Stimulated activated CD8-positive, alpha-beta memory T cell treated with anti-CD3 and anti-CD28 coated beads, Interleukin-4, amount 100 ng/mL, for 4 hours (primary cell): ENCODE results near the gene CENPP.

Source experiments
- DNase-seq, 2 donors: peaks; one replicate each; pipeline ENCODE4 v3.0.0-alpha.2; 2020; ENCODE audit warnings: low read depth in 2 of 2, low spot score in 1 of 2

CENPP gene

DNA sequence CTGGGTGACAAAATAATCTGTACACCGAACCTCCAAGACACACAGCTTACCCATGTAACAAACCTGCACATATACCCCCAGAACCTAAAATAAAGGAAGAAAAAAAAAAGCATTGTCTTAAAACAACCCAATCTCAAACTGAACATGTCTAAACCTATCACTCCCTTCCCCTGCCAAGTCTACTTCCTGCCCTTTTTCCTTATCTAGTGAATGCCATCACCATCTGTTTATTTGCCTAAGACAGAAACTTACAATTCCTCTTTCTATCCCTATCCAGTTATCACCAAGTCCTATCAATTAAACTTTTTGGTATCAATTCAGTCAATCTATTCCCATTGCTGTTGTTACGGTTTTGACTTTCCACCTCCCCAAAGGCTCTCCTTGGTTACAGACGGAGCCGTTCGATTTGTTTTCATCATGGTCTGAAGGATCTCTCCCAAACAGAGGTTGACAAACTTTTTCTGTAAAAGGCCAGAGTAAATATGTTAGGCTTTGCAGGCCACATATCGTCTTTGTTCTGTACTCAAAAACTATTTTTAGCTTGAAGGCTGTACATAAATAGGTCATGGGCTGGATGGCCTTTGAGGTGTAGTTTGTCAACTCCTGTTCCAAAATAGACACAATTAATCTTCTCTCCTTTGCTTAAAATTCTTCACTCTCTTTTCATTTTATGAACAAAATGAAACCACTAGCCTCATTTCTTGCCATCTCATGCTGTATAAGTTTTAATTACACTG lies 12.7 kb upstream of the CENPP start:
- no peak for DNase-seq

- DNase-seq = no peak
Observed at GRCh38 chr9:92313624-92314012, 12.1 kb upstream of the CENPP start.

DNA sequence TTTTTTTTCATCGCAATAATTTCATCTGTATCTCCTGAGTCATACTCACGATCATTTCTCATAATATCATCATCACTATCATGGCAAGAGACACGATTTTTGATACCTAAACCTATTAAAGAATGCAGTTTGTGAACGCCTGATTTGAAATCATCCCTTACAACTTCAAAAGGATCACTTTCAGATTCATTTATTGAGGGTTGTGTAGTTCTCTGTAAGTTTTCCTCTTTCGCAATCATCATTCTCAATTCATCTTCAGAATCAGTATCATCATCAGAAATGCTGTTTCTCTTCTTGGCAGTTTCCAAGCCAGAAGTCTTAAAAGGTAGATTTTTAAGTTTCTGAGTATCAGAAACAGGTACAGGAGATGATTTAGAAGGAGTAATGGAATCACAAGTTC lies 10.3 kb upstream of the CENPP start:
- DNase-seq = no peak

DNA sequence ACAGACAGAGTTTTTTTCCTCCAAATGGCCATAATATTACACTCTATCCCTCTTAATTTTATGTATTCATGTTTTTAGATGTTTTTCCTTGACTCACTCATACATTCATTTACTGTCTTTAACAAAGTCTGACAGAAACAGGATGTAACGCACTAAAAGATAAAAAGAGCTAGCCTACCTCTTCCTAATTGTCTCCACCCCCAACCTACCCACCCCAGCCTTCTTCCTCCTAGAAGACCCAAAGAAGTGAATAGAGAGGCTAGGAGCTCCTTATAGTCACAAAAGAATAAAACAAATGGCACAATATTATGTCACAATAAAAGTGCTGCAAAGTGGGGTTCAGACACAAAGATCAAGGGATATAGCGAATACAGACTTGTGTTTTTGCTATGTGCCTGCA lies 1.3 kb upstream of the CENPP start:
- DNase-seq = no peak

DNA sequence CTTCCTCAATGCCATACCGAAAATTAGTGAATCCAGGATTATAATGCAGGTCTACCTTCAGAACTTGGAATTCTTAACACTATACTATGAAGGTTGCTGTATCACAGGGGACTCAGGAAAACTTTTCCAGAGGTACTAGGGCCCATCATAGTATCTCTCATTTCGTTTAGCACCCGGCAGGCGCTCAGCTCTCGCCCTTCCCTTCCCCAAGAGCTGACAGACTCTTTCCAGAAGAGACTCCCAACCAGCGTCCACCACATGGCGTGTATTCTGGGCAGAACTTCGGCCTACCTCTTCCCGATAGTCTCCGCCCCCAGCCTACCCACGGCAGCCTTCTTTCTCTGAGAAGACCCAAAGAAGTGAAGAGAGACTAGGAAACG lies 874 bp upstream of the CENPP start:
- DNase-seq = no peak

GRCh38 chr9:92325991-92326500 lies 293 bp downstream of the CENPP start:
- DNase-seq = no peak

- DNase-seq = no peak
Observed at GRCh38 chr9:92327283-92327850, 1.6 kb downstream of the CENPP start.

DNA sequence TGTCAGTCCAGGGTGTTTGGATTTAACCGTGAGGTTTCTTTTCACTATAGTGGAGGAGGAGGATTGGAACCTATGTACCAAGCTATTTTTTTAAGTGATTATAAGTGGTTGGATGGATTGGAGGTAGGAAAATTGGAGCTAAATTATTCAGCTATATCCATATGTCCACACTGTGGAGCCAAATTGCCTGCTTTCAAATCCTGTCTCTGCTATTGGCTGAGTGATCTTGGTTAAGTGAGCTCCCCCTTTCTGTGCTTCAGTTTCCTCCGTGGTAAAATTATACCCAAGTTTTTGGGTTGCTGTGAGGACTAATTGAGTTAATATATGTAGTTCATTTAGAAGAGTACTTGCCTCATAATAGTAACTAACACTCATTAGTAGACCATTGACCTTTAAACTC lies 2.5 kb downstream of the CENPP start:
- DNase-seq = no peak

DNA sequence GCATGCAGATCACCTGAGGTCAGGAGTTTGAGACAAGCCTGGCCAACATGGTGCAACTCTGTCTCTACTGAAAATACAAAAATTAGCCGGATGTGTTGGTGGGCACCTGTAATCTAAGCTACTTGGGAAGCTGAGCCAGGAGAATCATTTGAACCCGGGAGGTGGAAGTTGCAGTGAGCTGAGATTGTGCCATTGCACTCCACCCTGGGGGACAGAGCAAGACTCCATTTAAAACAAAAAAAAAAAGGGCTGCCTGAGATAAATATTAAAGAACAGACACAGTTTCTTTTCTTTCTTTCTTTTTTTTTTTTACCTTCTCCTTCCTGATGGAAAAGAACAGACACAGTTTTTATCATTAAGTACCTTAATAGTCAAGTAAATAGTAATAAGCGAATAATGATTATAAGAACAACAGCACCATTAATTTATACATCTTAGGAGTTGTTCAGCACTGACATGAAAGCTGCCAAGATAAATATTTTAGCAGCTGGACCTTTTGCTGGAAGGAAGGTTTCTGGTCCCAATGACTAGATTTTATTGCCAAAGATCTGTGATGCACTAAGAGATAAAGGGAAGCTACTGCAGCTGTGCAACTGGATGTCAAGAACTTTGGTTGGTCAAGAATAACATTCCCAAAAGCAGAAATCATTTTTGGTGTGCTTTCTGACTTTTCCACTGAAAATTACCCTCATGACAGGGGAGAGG lies 7.0 kb downstream of the CENPP start:
- DNase-seq = no peak

DNA sequence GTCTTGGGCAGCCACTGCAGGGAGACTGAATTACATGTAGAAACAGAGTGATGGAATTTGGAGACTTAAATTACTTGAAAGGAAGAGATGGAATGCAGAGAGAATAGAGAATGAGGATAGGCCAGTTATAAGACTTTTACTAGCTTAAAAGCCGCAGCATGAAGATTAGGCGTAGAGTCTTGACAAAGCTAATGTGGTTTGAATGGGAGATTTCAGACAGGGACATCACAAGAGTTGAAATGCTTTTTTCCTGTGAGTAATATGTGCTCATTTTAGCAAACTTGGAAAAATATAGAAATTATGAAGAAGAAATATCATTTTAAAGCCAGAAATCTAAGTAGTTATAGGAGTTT lies 7.5 kb downstream of the CENPP start:
- DNase-seq = no peak

- no peak for DNase-seq
Observed at GRCh38 chr9:92341578-92341977, 15.8 kb downstream of the CENPP start.

GRCh38 chr9:92342825-92343488 lies 17.2 kb downstream of the CENPP start:
- no peak for DNase-seq

DNA sequence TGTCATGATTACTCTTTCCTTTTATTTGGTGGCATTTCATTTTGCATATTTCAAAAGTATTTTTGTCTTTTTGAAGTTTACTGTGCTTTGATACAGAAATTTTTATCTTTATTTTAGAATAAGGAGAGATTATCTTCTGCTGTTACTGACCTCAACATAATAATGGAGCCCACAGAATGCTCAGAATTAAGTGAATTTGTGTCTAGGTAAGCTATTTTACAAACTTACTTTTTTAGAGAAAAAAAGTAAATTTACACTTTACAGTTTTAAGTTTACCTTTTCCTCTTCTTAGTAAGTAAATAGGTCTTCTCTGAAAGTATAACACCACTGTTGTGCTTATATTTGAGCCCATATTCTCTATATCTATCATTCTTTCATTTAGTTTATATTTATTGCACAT lies 19.8 kb downstream of the CENPP start:
- no peak for DNase-seq

DNA sequence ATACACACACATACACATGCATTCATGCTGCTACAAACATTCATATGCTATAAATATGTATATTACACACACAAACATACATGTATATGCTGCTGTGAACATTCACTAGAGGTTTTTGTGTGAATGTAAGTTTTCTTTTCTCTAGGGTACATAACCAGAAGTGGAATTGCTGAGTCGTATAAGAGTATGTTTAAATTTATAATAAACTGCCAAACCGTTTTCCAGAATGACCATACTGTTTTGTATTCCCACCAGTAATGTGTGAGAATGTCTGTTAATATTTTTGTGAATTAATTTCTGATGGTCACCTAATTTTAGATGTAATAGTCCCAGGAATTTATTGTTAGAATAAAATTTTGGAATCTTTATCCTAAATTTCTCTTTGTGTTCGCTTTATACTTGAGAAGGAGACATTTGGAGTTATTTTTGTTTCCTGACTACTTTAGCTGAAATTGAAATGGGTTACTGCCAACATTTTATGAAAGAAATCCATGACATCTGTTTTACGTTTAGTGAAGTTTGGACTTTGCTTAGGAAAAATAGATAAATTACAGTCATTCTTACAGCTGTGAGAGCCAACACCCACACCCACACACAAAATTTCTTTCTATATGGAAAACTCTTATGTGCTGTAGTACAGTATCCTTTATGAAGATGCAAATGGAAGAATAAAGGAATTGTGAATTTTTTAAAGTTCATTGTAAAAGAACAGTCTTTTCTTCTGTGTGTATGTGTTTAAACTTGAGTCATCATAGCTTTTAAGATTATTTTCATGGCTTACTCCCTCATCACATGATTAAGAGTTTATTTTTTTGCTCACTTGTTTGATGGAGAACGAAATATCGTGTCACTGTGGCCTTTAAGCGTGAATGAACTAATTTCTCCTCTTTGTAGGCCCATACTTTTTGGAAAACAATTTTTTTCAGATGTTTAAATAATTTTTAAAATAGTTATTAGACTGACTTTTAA lies 24.3 kb downstream of the CENPP start:
- DNase-seq = no peak

DNA sequence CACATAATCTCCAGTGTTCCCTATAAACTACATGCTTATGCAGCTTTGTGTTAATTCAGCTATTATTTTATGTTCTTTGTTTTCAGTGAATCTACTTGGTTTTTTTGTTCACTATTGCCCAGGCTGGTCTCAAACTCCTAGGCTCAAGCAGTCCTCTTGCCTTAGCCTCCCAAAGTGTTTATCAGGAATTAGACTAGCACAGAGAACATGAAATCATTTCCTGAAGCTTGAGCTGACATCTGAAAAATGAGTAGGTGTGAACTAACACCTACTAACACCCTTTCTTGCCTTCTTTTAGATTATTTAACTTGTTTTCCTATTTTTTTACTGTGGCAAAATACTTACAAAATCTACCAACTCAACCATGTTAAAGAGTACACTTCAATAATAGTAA lies 25.0 kb downstream of the CENPP start:
- DNase-seq = no peak

GRCh38 chr9:92353051-92353450 lies 27.3 kb downstream of the CENPP start:
- no peak for DNase-seq

DNA sequence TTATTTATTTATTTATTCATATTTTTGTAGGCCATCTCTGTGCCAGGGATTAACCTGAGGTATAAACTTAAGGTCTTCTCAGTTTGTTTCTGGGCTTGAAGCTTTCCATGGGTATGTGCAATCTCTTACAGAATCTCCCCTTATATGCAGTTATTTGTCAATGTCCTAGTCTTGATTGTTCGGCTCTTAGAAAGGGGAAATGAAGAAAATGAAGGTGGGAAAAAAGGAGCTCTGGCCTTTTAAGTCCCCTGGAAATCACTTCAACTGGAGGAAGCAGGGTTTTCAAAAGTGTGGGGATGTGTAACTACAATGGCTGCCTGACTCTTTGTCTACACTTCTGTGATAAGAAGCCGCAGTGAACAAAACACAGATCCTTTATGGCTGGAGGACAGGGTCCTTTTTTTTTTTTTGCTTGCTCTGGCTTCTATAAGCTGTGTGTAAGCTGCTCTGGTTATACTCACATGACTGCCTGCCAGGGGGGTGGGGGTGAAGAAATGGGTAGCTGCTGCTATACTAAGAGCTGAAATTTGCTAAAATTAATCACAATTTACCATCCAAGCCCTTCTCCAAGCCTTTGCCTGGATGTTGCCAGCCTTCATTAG lies 33.7 kb downstream of the CENPP start:
- DNase-seq = no peak

DNA sequence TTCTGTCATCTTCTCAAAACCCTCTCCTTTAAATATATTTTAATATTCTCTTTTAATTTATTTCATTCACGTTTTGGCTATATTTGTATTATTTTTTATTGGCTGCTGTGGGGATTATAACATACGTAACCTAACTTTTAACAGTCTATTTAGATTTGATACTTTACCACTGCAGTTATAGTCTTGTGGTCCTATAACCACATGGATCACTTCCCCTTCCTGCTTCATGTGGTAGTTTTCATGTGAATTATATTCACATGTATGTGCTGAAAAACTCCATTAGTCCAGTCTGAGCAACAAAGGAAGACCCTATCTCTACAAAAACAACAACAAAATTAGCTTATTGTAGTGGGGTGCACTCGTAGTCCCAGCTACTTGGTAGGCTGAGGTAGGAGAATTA lies 34.3 kb downstream of the CENPP start:
- DNase-seq = no peak

GRCh38 chr9:92369075-92369474 lies 43.3 kb downstream of the CENPP start:
- DNase-seq = no peak

- no peak for DNase-seq
Observed at GRCh38 chr9:92373167-92373566, 47.4 kb downstream of the CENPP start.
